Esophagus squamous epithelium (tissue), 5 donors: ENCODE data around the gene CMTM7. TPM values are rescaled to one million over a fixed set of nuclear protein-coding genes. Genes with fewer than 3 reads are reported as not detected.
A peak's percentile ranks its signal among the peaks of the same experiment; 100 is the strongest.

Source experiments
- DNase-seq: peaks from one replicate; lab custom pipeline; 2025; lab: John Stamatoyannopoulos, UW
- H3K27ac ChIP-seq, 4 donors: fragments of 200-600 bp; sonication (generic); one replicate each; pipeline ENCODE4 v1.5.1; 2016 to 2019; ENCODE audit warnings: mild to moderate bottlenecking in 1 of 4
- H3K27me3 ChIP-seq, 4 donors: fragments of 200-600 bp; sonication (generic); 1 replicate in 3 of 4; 2 replicates in 1 of 4; pipeline versions ENCODE4 v1.5.1 to v1.6.0; 2017 to 2021; ENCODE audit warnings: antibody characterized with exemption in 1 of 4
- H3K36me3 ChIP-seq, 3 donors: fragments of 200-600 bp; sonication (generic); one replicate each; pipeline ENCODE4 v1.5.1; 2016 to 2019
- H3K4me1 ChIP-seq, 3 donors: fragments of 200-600 bp; sonication (generic); one replicate each; pipeline ENCODE4 v1.5.1; 2017 to 2019
- H3K4me3 ChIP-seq, 4 donors: fragments of 200-600 bp; sonication (generic); 1 replicate in 3 of 4; 2 replicates in 1 of 4; pipeline ENCODE4 v1.5.1; 2016 to 2019; ENCODE audit warnings: mild to moderate bottlenecking in 2 of 4, moderate library complexity in 1 of 4
- H3K9me3 ChIP-seq, 3 donors: fragments of 200-600 bp; sonication (generic); one replicate each; pipeline ENCODE4 v1.5.1; 2016 to 2019
- CTCF ChIP-seq, 6 experiments: fragments of 450-650 bp in 4 of 6; fragments of 200-600 bp in 2 of 6; sonication (generic) in 2 of 6; IDR thresholded peaks; one replicate each; pipeline ENCODE4 v1.5.1; 2016 to 2019; ENCODE audit warnings: antibody characterized with exemption in 6 of 6, mild to moderate bottlenecking in 4 of 6, moderate library complexity in 4 of 6
- POLR2A ChIP-seq, 4 donors: fragments of 450-650 bp; IDR thresholded peaks; one replicate each; pipeline ENCODE4 v1.6.1; 2017; ENCODE audit warnings: antibody characterized with exemption in 4 of 4, mild to moderate bottlenecking in 4 of 4, moderate library complexity in 3 of 4
- WGBS, 2 donors: methylation state at CpG; one replicate each; pipeline ENCODE4 v1.1.5; 2018; 5-methylcytosine and 5-hydroxymethylcytosine counted together
- intact Hi-C: fragments of 100-400 bp; cut with DNase I; formaldehyde crosslinking; loops from one replicate; pipeline ENCODE4 v1.15.0; 2022
- total RNA-seq, 4 donors: library from RNA; depleted of rRNA; stranded (reverse); fragments of >200 nt; gene quantifications; one replicate each; pipeline ENCODE4 v1.1.0, GENCODE V29; 2016
- donor health status: DM: yes; HTN: yes; CAD: no.

CMTM7 gene
- total RNA-seq, 4 donors from 2014 or later = 0.35 to 6.7 (median 3.0) TPM; not detected in 1

GRCh38 chr3:32423534-32423933, 31.9 kb downstream of the CMTM7 start:
- DNase-seq = no peak

GRCh38 chr3:32423956-32424557, 32.4 kb downstream of the CMTM7 start:
- no peak for TF ChIP-seq POLR2A (IDR thresholded peaks at IDR 0.05)
- no peak for TF ChIP-seq CTCF (IDR thresholded peaks at IDR 0.05)
- no peak for DNase-seq
- Histone ChIP-seq H3K4me3 (no peak overlapping the region), H3K27ac (peak overlapping the region in 1 of 4 donors; percentile 80), H3K9me3 (peaks cover 0 to 5% (median 0%) of the 10 kb centered on the region in 3 donors), H3K27me3 (peaks cover 0 to 90% (median 2%) of the 10 kb centered on the region in 4 donors), H3K36me3 (no peaks in the 10 kb centered on the region), H3K4me1 (peaks cover 10 to 60% (median 22%) of the 10 kb centered on the region in 3 donors)
- WGBS, 2 donors = 87 to 88% methylated on average over 5 of the region's 12 CpGs
- intact Hi-C loops = no loop called here

More at GRCh38 chr3:32423534-32423933, 31.9 kb downstream of the CMTM7 start:
- Histone ChIP-seq H3K9me3 (peaks cover 0 to 5% (median 0%) of the 10 kb centered on the region in 3 donors), H3K27me3 (peaks cover 0 to 90% (median under 1%) of the 10 kb centered on the region in 4 donors), H3K27ac (peak overlapping the region in 1 of 4 donors; percentile 80), H3K4me1 (peaks cover 7 to 58% (median 22%) of the 10 kb centered on the region in 3 donors), H3K36me3 (no peaks in the 10 kb centered on the region), H3K4me3 (no peak overlapping the region)
- TF ChIP-seq POLR2A (IDR thresholded peaks at IDR 0.05) = no peak
- no peak for TF ChIP-seq CTCF (IDR thresholded peaks at IDR 0.05)
- intact Hi-C loops = no loop called here
- WGBS, 2 donors = 85 to 95% methylated on average over 3 of the region's 3 CpGs

GRCh38 chr3:32424581-32425250, 33.1 kb downstream of the CMTM7 start:
- peaks cover 10 to 56% (median 22%) of the 10 kb centered on the region in 3 donors for H3K4me1 ChIP-seq

GRCh38 chr3:32428092-32429068, 36.7 kb downstream of the CMTM7 start:
- DNase-seq = no peak
- intact Hi-C loops = no loop called here
- H3K9me3 ChIP-seq = no peaks in the 10 kb centered on the region
- no peaks in the 10 kb centered on the region for H3K36me3 ChIP-seq
- no peak overlapping the region for H3K4me3 ChIP-seq
- TF ChIP-seq POLR2A (IDR thresholded peaks at IDR 0.05) (no peak), CTCF (IDR thresholded peaks at IDR 0.05) (no peak)
- peak overlapping the region in 2 of 4 donors; percentile 11 to 17 for H3K27ac ChIP-seq
- H3K4me1 ChIP-seq = peaks cover 0 to 28% (median 4%) of the 10 kb centered on the region in 3 donors
- WGBS, 2 donors = 52 to 58% methylated on average over 11 of the region's 12 CpGs
- peaks cover 0 to 100% (median 2%) of the 10 kb centered on the region in 4 donors for H3K27me3 ChIP-seq

More at GRCh38 chr3:32424581-32425250, 33.1 kb downstream of the CMTM7 start:
- no peak for DNase-seq
- H3K27ac ChIP-seq = peak overlapping the region in 1 of 4 donors; percentile 80
- H3K27me3 ChIP-seq = peaks cover 0 to 90% (median 2%) of the 10 kb centered on the region in 4 donors
- intact Hi-C loops = no loop called here
- no peaks in the 10 kb centered on the region for H3K36me3 ChIP-seq
- TF ChIP-seq CTCF (IDR thresholded peaks at IDR 0.05) = no peak
- TF ChIP-seq POLR2A (IDR thresholded peaks at IDR 0.05) = no peak
- WGBS, 2 donors = 63 to 81% methylated on average over 4 to 6 of the region's 9 CpGs
- H3K9me3 ChIP-seq = peaks cover 0 to 5% (median 0%) of the 10 kb centered on the region in 3 donors
- H3K4me3 ChIP-seq = no peak overlapping the region
